SK-N-SH treated with all-trans-retinoic acid at 6 μM for 48 hours (cell line): ENCODE data around the gene TMEM107.

ENCODE experiments used
- ATAC-seq: fragments of 200-7000 bp; cut with Tn5 transposase; 3 replicates; pipeline ENCODE4 v1.9.1; 2020; ENCODE audit warnings: mild to moderate bottlenecking, moderate library complexity
- ARNTL ChIP-seq: fragments of 450-650 bp; formaldehyde crosslinking; IDR thresholded peaks from 2 replicates; pipeline ENCODE4 v1.5.0; 2020; ENCODE audit warnings: low read depth, mild to moderate bottlenecking, moderate library complexity, borderline replicate concordance
- BACH2 ChIP-seq: fragments of 250-450 bp; sonication (Bioruptor Pico); IDR thresholded peaks from 2 replicates; pipeline ENCODE4 v1.9.0; 2021; ENCODE audit warnings: mild to moderate bottlenecking, borderline replicate concordance
- CSDC2 ChIP-seq: fragments of 250-450 bp; sonication (Bioruptor Pico); IDR thresholded peaks from 2 replicates; pipeline ENCODE4 v1.5.0; 2020; ENCODE audit warnings: mild to moderate bottlenecking, moderate library complexity
- GLIS3 ChIP-seq: fragments of 250-450 bp; sonication (Bioruptor Pico); IDR thresholded peaks from 2 replicates; pipeline ENCODE4 v1.5.0; 2020; ENCODE audit warnings: mild to moderate bottlenecking, moderate library complexity
- OSR1 ChIP-seq: fragments of 250-450 bp; sonication (Bioruptor Pico); IDR thresholded peaks from 2 replicates; pipeline ENCODE4 v1.8.0; 2022; ENCODE audit warnings: moderate library complexity, mild to moderate bottlenecking, inconsistent platforms
- PPARA ChIP-seq: fragments of 250-450 bp; sonication (Bioruptor Pico); IDR thresholded peaks from 2 replicates; pipeline ENCODE4 v1.5.0; 2020; ENCODE audit warnings: mild to moderate bottlenecking, borderline replicate concordance
- RARB ChIP-seq: fragments of 250-450 bp; sonication (Bioruptor Pico); IDR thresholded peaks from 2 replicates; pipeline ENCODE4 v1.8.0; 2021; ENCODE audit warnings: mild to moderate bottlenecking, moderate library complexity
- SNAI2 ChIP-seq: fragments of 250-450 bp; sonication (Bioruptor Pico); IDR thresholded peaks from 2 replicates; pipeline ENCODE4 v1.5.0; 2020; ENCODE audit warnings: mild to moderate bottlenecking, moderate library complexity
- TCF4 ChIP-seq: fragments of 250-450 bp; sonication (Bioruptor Pico); IDR thresholded peaks from 2 replicates; pipeline ENCODE4 v1.8.0; 2021; ENCODE audit warnings: mild to moderate bottlenecking, moderate library complexity, borderline replicate concordance
- ZC3H10 ChIP-seq: fragments of 250-450 bp; sonication (Bioruptor Pico); IDR thresholded peaks from 2 replicates; pipeline ENCODE4 v1.5.1; 2021; ENCODE audit warnings: mild to moderate bottlenecking, moderate library complexity
- ZFP3 ChIP-seq: fragments of 250-450 bp; sonication (Bioruptor Pico); IDR thresholded peaks from 2 replicates; pipeline ENCODE4 v1.5.0; 2020; ENCODE audit warnings: mild to moderate bottlenecking, moderate library complexity
- ZFP30 ChIP-seq: fragments of 450-650 bp; formaldehyde crosslinking; IDR thresholded peaks from 2 replicates; pipeline ENCODE4 v1.5.0; 2022; ENCODE audit warnings: mild to moderate bottlenecking, moderate library complexity
- ZNF70 ChIP-seq: fragments of 450-650 bp; formaldehyde crosslinking; IDR thresholded peaks from 2 replicates; pipeline ENCODE4 v1.5.0; 2020; ENCODE audit warnings: mild to moderate bottlenecking, moderate library complexity
- ZNF8 ChIP-seq: fragments of 450-650 bp; formaldehyde crosslinking; IDR thresholded peaks from 2 replicates; pipeline ENCODE4 v1.5.0; 2020; ENCODE audit warnings: mild to moderate bottlenecking, moderate library complexity
- TF ChIP-seq, protein P1 (sequence below): fragments of 250-450 bp; sonication (Bioruptor Pico); IDR thresholded peaks from 2 replicates; pipeline ENCODE4 v1.5.1; 2021; ENCODE audit warnings: mild to moderate bottlenecking, moderate library complexity
- TF ChIP-seq, protein P2 (sequence below): fragments of 250-450 bp; sonication (Bioruptor Pico); IDR thresholded peaks from 2 replicates; pipeline ENCODE4 v1.8.0; 2021; ENCODE audit warnings: low read depth, mild to moderate bottlenecking, moderate library complexity, borderline replicate concordance
- TF ChIP-seq, protein P3 (sequence below): fragments of 250-450 bp; sonication (Bioruptor Pico); IDR thresholded peaks from 2 replicates; pipeline ENCODE4 v1.8.0; 2020; ENCODE audit warnings: mild to moderate bottlenecking, moderate library complexity, borderline replicate concordance
- TF ChIP-seq, protein P4 (sequence below): fragments of 250-450 bp; sonication (Bioruptor Pico); IDR thresholded peaks from 2 replicates; pipeline ENCODE4 v1.5.1; 2020; ENCODE audit warnings: low read depth, mild to moderate bottlenecking, moderate library complexity
- TF ChIP-seq, protein P5 (sequence below): fragments of 250-450 bp; sonication (Bioruptor Pico); IDR thresholded peaks from 2 replicates; pipeline ENCODE4 v1.5.0; 2020; ENCODE audit warnings: mild to moderate bottlenecking, moderate library complexity

The TMEM107 gene

DNA sequence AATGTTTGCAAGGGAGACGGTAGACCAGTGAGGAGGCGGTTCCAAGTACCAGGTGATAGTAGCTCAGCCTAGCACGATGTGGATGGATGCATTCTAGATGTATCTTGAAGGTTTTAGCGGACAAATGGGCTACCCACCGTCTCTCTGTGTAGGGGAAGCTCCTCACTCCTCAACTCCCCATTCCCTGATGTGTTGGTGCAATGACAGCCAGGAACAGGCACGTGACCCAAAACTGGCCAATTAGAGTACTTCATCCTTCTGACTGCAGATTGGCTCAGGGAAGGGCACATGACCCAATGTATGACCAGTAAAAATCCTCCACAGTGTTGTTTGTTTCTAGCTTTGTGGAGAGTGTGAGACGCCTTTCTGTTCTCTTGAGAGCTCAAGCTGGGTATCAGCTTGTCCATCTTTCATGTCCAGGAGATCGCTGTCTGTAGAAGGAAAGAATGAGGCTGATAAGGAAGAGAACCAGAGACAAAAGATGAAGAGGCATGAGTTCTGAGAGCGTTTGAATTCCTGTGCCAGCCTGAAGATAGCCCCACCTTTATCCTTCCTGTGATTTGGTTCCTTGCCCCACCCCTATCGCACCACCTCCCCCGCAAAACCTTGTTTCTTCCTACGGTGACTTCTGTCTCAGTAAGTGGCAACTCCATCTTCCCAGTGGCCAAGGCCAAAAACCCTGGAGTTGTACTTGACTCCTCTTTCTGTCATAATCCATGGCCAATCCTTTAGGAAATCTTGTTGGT, 16.1 kb upstream of the TMEM107 start:
- TF ChIP-seq ZNF70 = no peak
- TF ChIP-seq BACH2 (CRISPR knock-in tag) = no peak
- no peak for TF ChIP-seq OSR1 (CRISPR knock-in tag)
- no peak for TF ChIP-seq SNAI2 (CRISPR knock-in tag)
- no peak for TF ChIP-seq TCF4 (CRISPR knock-in tag)
- TF ChIP-seq, protein P1, sequence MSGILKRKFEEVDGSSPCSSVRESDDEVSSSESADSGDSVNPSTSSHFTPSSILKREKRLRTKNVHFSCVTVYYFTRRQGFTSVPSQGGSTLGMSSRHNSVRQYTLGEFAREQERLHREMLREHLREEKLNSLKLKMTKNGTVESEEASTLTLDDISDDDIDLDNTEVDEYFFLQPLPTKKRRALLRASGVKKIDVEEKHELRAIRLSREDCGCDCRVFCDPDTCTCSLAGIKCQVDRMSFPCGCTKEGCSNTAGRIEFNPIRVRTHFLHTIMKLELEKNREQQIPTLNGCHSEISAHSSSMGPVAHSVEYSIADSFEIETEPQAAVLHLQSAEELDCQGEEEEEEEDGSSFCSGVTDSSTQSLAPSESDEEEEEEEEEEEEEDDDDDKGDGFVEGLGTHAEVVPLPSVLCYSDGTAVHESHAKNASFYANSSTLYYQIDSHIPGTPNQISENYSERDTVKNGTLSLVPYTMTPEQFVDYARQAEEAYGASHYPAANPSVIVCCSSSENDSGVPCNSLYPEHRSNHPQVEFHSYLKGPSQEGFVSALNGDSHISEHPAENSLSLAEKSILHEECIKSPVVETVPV (CRISPR knock-in tag) = no peak
- no peak for TF ChIP-seq ZFP3 (CRISPR knock-in tag)
- no peak for TF ChIP-seq PPARA (CRISPR knock-in tag)
- TF ChIP-seq, protein P2, sequence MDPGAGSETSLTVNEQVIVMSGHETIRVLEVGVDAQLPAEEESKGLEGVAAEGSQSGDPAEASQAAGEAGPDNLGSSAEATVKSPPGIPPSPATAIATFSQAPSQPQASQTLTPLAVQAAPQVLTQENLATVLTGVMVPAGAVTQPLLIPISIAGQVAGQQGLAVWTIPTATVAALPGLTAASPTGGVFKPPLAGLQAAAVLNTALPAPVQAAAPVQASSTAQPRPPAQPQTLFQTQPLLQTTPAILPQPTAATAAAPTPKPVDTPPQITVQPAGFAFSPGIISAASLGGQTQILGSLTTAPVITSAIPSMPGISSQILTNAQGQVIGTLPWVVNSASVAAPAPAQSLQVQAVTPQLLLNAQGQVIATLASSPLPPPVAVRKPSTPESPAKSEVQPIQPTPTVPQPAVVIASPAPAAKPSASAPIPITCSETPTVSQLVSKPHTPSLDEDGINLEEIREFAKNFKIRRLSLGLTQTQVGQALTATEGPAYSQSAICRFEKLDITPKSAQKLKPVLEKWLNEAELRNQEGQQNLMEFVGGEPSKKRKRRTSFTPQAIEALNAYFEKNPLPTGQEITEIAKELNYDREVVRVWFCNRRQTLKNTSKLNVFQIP (CRISPR knock-in tag) = no peak
- ATAC-seq = peak; percentile 52

DNA sequence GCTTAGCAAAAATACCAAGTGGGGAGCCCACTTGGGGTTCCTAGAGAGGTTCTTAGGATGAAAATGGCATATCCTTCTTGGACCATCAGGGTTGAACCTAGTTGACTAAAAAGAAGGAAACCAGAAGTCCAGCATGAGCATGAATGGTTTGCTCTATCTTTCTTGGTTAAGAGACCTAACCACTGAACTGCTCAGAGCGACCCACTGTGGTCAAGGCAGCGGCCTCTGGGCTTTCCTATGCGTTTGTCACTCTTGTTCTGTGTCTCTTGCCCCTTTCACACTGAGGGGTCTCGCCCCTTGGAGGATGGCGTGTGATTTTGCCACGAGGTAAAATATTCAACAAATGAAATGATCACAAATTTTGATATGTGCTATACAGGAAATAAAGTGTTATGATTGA, 14.3 kb upstream of the TMEM107 start:
- TF ChIP-seq OSR1 (CRISPR knock-in tag) (no peak), ZFP3 (CRISPR knock-in tag) (no peak), ARNTL (no peak), ZFP30 (CRISPR knock-in tag) (no peak), GLIS3 (CRISPR knock-in tag) (no peak), ZNF70 (no peak), SNAI2 (CRISPR knock-in tag) (no peak), ZC3H10 (no peak), TCF4 (CRISPR knock-in tag) (no peak), ZNF8 (CRISPR knock-in tag) (no peak), RARB (CRISPR knock-in tag) (no peak), CSDC2 (no peak)
- TF ChIP-seq, protein P3, sequence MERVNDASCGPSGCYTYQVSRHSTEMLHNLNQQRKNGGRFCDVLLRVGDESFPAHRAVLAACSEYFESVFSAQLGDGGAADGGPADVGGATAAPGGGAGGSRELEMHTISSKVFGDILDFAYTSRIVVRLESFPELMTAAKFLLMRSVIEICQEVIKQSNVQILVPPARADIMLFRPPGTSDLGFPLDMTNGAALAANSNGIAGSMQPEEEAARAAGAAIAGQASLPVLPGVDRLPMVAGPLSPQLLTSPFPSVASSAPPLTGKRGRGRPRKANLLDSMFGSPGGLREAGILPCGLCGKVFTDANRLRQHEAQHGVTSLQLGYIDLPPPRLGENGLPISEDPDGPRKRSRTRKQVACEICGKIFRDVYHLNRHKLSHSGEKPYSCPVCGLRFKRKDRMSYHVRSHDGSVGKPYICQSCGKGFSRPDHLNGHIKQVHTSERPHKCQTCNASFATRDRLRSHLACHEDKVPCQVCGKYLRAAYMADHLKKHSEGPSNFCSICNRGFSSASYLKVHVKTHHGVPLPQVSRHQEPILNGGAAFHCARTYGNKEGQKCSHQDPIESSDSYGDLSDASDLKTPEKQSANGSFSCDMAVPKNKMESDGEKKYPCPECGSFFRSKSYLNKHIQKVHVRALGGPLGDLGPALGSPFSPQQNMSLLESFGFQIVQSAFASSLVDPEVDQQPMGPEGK = no peak
- TF ChIP-seq, protein P1 (CRISPR knock-in tag) = no peak
- TF ChIP-seq, protein P4, sequence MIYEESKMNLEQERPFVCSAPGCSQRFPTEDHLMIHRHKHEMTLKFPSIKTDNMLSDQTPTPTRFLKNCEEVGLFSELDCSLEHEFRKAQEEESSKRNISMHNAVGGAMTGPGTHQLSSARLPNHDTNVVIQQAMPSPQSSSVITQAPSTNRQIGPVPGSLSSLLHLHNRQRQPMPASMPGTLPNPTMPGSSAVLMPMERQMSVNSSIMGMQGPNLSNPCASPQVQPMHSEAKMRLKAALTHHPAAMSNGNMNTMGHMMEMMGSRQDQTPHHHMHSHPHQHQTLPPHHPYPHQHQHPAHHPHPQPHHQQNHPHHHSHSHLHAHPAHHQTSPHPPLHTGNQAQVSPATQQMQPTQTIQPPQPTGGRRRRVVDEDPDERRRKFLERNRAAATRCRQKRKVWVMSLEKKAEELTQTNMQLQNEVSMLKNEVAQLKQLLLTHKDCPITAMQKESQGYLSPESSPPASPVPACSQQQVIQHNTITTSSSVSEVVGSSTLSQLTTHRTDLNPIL (CRISPR knock-in tag) = no peak
- TF ChIP-seq, protein P5, sequence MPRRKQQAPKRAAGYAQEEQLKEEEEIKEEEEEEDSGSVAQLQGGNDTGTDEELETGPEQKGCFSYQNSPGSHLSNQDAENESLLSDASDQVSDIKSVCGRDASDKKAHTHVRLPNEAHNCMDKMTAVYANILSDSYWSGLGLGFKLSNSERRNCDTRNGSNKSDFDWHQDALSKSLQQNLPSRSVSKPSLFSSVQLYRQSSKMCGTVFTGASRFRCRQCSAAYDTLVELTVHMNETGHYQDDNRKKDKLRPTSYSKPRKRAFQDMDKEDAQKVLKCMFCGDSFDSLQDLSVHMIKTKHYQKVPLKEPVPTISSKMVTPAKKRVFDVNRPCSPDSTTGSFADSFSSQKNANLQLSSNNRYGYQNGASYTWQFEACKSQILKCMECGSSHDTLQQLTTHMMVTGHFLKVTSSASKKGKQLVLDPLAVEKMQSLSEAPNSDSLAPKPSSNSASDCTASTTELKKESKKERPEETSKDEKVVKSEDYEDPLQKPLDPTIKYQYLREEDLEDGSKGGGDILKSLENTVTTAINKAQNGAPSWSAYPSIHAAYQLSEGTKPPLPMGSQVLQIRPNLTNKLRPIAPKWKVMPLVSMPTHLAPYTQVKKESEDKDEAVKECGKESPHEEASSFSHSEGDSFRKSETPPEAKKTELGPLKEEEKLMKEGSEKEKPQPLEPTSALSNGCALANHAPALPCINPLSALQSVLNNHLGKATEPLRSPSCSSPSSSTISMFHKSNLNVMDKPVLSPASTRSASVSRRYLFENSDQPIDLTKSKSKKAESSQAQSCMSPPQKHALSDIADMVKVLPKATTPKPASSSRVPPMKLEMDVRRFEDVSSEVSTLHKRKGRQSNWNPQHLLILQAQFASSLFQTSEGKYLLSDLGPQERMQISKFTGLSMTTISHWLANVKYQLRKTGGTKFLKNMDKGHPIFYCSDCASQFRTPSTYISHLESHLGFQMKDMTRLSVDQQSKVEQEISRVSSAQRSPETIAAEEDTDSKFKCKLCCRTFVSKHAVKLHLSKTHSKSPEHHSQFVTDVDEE (CRISPR knock-in tag) = no peak
- TF ChIP-seq, all 23 proteins: peak for 0
- ATAC-seq = no peak
